ENCODE data around the gene GPR141.
A peak's percentile ranks its signal among the peaks of the same experiment; 100 is the strongest.

The GPR141 gene

DNA sequence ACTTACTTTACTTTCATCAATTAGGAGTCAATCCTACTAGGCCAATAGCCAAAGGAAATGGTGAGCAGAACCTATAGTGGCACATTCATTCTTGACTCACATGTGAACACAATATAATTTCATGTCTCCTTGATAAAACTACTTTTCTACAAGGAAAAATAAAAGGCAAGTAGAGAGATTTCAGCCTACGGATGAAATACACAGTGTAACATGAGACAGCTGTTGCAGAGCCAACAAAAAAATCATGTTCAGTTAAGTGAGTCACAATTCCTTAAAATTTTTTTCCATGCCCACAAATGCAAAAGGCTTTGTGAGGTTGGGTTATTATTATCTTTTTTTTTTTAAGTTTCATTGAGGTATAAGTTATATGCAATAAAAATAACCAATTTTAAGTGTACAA, 54.8 kb downstream of the GPR141 start:
- DNase-seq = peak; percentile 17

DNA sequence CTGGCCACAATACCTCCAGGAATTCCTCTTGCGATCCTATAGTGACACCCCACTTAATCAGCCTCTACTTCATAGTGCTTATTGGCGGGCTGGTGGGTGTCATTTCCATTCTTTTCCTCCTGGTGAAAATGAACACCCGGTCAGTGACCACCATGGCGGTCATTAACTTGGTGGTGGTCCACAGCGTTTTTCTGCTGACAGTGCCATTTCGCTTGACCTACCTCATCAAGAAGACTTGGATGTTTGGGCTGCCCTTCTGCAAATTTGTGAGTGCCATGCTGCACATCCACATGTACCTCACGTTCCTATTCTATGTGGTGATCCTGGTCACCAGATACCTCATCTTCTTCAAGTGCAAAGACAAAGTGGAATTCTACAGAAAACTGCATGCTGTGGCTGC, 56.8 kb downstream of the GPR141 start:
- no peak for DNase-seq

DNA sequence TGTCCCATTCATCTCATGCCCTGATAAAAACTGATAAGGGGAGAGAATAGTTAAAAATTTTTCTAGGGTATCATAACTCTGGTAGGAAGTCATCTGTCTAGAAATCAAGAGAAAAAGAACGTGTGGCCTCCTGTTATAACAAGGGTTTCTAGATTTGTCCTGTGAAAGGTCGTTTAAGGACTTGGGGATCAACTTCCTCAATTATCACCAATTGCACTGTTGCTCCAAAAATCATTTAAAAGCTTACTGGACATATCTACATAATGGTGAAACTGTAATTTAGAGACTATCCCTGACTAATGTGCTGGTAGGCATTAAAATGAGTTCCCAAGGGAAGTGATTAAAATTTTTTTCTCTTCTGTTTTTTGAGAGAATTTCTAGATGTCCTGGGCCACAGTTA, 58.2 kb downstream of the GPR141 start:
- no peak for DNase-seq

DNA sequence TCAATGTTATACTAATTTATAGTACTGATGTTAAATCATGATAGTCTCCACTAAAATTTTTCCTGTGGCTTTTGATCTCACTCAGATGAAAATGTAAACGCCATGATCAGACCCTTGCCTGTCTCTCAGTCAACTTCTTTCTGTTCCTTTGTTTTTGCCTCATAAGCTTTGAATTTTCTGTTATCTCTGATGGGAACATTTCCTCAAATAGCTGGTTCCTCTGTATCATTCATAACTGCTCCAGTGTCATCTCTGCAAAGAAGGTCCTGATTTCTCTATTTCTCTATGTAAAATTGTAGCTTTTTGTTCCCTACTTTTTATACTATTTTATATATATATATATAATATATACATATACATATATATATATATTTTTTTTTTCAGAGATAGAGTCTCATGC, 67.5 kb downstream of the GPR141 start:
- DNase-seq = no peak

DNA sequence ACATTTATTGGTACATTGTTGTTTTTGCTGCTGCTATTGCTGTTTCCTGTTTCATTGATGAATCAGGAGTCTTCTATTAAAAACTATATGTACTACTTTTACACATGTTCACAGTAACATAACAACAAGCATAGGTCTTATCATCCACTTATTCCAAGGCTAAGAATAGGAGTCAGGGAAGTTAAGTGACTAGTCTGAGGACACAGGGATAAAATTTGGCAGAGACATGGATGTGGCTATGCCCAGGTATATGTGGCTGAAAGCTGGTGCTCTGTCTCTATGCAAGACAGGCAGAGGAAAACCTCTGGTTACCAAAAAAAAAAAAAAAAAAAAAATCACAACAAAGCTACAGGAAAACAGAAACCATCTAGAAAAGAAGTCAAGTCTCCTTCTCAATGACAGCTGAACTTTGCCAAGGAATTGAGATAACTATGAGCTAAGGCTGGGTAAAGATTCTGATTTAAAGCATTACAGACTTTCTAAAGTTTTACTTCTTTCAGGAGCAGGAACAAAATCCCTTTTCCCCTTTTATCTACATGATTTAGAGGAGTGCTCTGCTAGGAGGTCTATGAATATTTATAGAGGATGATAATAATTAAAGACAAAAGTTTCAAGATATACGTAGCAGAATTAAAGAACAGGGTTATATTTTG, 70.0 kb downstream of the GPR141 start:
- DNase-seq = no peak

DNA sequence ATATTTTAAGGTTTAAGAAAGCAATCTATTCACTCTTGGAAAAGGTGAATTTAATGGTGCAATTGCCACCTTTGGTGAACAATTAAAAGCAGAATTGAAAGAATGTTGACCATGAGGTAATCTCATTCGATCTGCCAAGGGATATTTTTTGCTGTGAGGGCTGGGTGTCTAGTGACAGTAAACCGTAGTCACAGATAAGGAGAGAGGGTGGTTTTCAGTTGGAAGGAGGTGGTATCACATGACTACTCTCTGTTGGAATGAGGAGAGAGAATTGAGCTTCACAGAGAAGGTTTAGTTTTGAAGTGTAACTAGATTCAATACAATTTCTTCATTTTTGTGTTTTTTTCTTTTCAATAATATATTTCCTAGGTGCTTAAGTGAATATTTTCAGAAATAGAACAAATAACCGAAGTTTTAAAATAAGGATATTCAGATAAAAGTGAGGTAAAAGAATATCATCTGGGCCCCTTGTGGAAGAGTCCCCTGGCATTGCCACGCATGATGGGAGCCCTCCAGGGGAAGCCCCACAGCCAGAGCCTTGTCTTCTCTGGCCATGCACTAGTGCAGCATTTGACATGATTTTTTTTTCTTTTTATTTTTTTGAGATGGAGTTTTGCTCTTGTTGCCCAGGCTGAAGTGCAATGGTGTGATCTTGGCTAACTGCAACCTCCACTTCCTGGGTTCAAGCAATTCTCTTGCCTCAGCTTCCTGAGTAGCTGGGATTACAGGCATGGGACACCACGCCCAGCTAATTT, 73.4 kb downstream of the GPR141 start:
- DNase-seq = no peak

DNA sequence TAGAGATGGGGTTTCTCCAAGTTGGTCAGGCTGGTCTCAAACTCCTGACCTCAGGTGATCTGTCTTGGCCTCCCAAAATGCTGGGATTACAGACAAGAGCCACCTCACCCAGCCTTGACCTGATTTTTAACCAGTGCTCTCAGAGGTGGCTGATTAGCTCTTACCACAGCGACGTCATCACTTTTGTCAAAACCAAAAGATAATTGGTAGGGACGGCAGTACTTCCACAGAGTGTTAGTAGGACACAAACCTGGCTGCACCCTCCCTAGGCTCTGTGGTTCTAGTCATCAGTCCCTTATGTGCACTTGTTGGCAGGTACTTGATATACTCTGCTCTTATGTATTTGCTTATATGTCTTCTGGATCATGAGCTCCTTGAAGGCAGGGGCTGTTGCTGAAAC, 74.0 kb downstream of the GPR141 start:
- no peak for DNase-seq

DNA sequence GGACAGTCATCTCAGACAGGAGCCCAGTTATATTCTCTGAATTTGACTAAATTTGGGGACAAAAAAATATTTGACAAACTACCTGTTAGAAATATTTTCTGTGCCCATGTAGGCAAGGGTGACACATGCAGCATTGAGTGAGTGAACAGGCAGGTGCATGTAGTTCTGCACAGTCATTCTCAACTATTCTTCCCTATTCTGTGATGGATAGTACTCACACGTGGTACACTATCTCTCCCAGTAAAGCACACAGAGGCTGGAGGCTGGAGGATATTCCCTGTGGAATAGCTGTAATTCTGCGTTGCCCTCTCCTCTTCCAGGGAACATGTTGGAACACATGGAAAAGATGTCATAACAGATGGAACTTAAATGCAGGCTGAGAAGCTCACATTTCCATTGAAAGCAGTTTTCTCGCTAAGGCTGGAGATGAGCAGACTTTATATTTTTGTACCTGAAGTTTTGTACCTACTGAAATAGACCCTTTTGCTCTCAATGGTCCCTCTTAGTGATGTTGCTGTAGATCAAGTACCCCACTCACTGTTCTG, 75.0 kb downstream of the GPR141 start:
- peak; percentile 87 for DNase-seq

DNA sequence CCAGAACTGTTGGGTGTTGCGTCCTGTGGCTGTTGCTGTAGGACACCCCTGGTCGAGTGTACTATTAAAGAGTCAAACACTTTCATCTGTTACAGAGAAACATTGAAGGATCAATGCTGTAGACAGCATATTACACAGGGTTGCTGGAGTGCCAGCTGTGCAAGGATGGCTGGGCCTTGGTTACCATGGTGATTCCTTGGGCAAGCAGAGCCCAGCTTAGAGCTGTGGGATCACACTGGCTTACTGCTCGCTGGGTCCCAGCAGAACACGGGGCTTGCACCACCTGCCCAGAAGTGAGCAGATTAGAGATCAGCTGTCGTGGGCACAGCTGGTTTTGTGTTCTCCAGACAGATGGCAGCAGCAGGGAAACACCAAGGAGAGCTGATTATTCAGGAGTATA, 76.0 kb downstream of the GPR141 start:
- peak; percentile 97 for DNase-seq

DNA sequence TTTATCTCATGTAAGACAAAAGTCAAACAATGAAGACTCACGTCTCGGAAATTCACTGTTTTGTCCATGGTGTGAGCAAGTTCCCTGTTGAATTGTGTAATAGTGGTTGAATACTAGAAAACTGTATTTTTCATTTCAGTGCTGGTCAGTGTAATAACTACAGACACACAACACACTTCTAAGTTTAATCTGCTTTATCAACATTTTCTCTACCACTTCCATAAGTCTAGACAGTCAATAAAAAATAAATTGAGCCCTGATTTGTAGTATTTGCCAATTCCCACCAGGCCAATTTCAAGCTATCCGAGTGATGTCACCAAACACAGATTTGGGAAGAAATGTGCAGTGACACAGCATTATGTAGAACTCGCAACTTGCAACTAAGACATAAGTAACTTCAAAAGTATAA, 81.9 kb downstream of the GPR141 start:
- no peak for DNase-seq

DNA sequence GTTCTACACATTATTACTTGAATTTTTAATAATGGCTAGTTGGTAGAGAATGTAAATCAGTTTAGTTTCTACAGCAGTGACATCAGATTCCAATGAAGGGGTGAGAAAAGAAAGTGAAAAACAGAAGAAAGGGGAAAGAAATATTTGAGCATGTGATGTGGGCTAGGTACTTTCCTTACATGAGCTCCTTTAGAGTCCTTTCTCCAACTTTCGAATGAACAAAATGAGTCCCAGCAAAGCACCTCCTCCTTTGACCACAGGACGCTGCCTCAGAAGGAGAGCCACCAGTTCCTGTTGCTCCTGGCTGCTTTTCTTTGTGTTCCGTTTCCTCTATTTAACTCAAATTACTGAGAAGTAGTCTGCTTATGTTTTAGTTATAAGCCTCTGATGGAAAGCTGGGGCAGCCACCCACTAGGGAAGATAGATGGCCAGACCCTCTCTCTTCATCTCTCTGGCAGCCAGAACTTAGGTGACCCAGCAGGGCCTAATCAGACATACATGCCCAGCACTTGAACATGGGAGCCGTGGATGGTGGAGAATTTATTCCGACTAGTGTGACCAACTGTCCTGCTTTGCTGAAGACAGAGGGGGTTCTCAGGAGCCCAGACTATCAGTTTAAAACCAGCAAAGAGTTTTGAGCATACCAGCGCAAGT, 82.4 kb downstream of the GPR141 start:
- no peak for DNase-seq

DNA sequence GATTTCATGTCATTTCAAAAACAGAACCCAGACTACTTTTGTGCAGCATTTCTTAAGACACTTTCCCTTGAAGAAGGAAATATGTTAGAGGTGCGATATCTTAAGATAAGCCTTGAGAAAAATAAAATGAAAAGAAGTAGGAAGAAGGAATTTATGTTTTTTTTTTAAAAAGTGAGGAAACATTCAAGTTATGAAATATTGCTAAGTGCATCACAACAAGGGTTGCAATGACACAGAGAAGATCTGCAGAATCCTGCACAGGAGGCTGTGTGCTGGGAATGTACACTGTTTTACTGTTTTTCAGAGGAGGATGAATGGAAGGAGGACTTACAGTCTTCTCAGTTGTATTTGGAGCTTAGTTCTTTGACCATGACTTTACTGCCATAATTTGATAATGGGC, 85.0 kb downstream of the GPR141 start:
- no peak for DNase-seq

DNA sequence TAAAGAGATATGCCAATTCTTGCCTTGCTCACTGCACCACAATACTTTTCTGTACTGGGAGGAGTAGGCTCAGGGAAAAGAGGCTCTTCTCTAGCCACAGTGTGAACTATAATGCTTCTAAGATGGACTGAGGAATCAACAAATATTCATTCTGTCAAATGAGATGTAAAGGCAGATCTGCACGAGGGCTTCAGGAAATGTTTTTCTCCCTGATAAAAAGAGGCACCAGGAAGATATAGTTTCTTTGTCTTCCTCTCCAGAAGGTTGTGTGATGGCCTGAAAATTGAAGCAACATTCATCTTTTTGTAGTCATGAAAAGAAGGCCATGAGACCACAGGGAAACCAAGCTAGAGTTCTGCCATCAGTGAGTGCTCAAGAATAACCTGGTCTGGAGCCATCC, 85.7 kb downstream of the GPR141 start:
- no peak for DNase-seq

DNA sequence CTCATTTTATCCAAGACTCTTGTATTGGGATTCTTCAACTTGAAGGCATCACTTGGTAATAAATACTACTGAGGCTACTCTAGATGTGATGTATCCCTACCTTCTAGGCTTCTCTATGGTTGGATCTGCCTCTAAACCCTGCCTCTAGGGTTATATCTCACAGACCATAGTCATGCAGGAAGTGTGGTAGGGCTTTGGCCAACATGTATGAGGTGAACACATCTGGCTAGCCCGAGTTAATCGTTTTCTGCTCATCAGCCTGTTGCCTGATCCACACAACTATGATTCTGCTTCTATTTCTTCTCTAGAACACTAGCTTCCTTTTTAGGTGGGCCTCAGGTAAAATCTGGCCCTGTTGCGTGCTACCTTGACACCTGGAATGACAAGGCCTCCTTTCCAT, 86.2 kb downstream of the GPR141 start:
- DNase-seq = no peak

DNA sequence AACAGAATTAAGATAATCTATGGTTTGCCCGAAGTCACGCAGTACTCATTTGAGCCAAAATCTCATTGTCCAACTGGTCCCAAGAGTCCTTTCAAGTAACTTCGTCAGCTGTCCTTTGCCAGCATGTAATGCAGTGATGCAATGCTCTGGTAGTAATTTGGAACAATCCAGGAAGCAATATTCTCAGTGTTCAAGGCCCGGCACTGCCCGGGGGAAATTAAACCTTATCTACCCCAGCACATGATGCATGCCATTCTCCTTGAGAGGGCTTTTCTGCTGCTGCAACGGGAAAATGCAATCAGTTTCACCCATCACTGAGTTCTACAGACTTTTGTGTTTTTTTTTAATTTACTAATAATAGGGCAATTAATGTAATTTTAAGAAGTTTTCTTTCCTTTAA, 87.3 kb downstream of the GPR141 start:
- DNase-seq = no peak

DNA sequence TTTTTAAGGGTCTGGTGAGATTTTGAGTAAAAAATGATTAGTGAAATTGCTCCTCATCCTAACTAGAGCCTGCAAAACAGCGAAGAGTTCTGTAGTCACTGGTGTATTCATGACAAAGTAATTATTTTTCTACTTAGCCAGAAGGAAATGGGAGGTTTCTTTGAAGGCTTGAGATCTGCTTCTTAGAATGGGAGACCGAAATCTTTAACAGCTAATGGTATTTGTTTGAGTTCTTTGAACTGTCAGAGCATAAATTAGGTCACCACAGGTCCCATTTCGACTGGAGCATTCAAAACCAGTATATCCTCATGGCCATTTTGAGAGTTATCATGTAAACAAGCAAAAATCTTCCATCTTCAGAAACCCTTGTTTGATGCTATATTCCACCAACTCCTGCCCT, 87.8 kb downstream of the GPR141 start:
- DNase-seq = no peak

DNA sequence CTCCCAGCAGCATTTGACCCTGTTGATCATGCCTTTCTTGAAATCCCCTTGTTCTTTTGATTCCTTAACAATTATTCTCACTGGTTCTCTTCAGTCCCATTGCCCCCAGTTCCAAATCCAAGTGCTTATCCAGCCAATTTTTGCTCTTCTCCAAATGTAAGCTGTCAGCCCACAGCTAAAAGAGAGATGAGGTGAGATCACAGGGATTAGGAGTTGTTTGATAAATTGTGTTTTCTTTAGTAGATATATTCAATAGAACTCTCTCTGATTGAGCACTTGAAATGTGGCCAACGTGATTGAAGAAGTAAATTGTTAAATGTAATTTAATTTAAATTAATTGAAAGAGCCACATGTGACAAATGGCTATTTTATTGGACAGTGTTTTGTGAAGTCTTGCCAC, 88.2 kb downstream of the GPR141 start:
- no peak for DNase-seq

DNA sequence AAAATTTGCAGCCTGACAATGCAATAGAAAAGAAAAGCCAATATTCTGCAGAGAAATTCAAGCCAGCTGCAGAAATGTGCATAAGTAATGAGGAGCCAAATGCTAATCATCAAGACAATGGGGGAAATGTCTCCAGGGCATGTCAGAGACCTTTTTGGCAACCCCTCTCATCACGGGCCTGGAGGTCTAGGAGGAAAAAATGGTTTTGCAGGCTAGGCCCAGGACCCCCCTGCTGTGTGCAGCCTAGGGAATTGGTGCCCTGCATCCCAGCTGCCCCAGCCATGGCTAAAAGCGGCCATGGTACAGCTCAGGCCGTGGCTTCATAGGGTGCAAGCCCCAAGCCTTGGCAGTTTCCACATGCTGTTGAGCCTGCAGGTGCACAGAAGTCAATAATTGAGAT, 92.4 kb downstream of the GPR141 start:
- DNase-seq = no peak

DNA sequence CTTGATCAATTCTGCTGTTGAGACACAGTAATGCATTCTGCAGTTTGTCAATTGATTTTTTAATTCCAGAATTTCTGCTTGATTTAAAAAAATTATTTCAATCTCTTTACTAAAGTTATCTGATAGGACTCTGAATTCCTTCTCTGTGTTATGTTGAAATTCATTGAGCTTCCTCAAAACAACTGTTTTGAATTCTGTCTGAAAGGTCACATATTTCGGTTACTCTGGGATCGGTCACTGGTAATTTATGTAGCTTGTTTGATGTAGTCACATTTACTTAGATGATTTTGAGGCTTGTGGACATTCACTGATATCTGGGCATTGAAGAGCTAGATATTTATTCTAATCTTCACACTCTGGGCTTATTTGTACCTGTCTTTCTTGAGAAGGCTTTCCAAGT, 97.6 kb downstream of the GPR141 start:
- DNase-seq = no peak

DNA sequence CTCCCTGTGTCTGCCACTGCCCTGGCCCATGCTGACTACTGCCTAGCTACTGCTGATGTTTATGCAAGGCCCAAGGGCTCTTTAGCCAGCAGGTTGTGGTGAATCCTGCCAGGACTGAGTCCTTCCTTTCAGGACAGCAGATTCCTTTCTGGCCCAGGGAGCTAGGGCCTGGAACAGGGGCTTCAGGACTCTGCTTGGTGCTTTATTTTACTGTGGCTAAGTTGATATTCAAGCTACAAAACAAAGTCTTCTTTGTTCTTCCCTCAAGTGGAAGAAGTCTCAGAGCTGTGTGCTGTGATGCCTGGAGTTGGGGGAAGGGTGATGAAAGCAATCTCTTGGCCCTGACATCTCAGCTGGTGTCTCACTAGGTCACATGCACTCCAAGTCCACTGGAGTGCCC, 98.6 kb downstream of the GPR141 start:
- no peak for DNase-seq

DNA sequence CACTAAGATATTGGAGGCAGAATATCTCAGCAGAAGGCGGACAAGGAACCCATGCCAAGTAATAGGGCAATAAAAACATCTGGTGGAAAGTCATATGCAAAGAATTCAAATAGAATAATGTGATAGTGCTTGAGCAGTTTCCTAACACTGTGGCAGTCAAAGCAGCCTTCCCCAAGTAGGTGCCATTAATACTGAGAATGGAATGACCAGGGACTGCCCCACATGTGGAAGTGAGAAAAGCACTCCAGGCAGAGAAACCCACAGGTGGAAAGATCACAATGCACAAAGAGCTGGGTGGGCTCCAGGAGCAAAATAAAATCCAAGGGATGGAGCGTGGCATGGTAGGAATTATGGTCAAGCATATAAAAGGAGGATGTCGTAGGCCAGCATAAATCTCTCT, 100.4 kb downstream of the GPR141 start:
- no peak for DNase-seq

DNA sequence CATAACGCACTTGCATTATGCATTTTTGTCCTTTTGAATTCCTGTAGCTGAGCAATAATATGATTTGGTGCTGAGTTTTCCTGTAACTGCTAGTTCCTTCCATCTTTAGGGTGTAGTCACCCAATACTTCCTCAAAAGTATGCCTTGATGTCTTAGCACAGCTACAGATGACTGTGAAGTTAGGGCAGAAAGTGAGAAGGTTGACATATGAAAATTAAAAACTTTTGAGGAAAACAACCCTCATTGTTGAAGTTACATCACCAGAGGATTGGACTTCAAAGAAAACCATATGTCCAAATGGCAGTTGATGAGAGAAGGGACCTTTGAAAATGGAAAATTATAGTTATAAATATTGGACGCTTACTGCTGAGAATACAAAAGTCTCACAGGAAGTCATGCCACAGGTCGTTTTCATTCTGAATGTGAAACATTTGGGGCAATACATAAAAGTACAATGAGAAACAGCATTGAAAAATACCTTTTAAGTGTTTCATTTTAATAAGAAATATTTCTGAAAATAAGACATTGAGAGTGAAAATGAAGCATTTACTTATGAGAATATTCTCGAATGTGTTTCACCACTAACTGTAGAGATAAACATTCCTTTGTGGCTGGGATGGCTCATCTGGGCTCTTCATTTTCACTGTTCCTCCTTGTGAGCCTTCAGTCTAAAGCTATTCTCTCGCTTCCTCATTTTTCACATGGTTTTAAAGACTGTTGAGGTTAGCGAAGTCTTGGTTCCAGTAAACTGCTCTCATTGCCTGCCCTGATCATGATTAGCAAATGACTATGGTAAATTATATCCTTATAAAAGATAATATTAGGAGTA, 103.4 kb downstream of the GPR141 start:
- DNase-seq = no peak
